NCI-H146 treated with DMSO at 0.1 percent for 48 hours (cell line): ENCODE data around the gene NBL1.
"Not testable (repeated sequence)": the region's sequence is repeated elsewhere in the genome, so short reads cannot be mapped to it uniquely, and the experiment has no call there.

Source experiments
- DNase-seq: peaks from one replicate; lab custom pipeline; 2025; ENCODE audit not compliant: unreplicated experiment; lab: John Stamatoyannopoulos, UW

NBL1 gene

GRCh38 chr1:19621274-19621950 is 22.7 kb upstream of the NBL1 start:
- no peak for DNase-seq

- DNase-seq, result no peak
Measured at GRCh38 chr1:19622204-19622603, 21.9 kb upstream of the NBL1 start.

DNA sequence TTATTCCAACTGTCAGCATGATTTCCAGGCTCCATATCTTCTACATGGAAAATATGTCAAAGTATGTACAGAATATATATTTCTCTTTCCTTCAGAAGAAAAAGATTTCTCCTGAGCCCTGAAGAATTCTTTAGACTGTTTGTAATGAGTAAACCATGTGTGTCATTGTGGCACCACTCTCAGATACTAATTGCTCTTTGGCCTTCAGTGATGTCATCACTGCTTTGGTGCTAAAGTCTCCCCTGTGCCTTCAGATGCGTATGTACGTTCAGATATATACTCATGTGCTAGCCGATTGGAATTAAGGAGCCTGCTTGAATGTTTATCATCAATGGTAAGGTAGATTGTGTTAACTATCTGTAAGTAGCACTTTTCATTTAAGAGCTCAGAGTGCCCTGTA is 20.6 kb upstream of the NBL1 start:
- no peak for DNase-seq

GRCh38 chr1:19625291-19625937 is 18.7 kb upstream of the NBL1 start:
- DNase-seq, result no peak

DNA sequence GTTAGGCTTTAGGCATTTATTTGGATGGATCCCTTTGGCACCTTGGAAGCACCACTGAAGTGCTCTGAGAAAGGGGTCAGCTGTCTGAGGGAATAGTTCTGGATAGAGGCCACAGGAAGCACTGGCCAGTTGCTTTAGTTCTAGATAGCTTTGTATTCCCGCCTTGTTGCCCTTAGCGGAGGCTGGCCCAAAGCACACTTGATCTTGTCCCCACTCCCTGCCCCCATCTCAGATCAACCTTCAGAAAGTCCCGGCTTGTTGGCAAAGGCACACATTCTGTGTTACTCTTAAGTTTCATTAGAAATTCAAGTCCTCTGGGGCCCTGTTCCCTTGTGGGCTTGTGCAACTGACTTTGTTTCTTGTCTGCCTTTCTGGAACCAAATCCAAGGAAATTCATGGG is 15.2 kb upstream of the NBL1 start:
- DNase-seq, result no peak

DNA sequence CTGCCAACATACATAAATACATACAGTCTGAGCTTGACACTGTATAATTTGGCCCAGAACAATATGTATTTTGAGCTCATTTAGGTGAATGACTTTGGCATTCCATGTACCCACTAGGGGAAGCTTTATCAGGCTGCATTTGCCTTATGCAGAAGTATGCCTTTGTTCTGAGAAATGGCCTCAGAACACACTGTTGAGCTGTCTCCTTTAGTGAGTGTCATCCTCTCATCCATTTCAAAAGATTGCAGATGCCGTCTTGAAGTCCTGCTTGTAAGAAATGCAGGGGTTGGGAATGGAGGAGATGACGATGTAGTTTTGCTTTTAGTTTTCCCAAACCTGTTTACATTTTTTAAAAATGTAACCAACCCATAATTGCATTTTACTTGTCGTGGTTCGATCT is 14.8 kb upstream of the NBL1 start:
- DNase-seq, result no peak

GRCh38 chr1:19630192-19630591 is 13.9 kb upstream of the NBL1 start:
- not testable (repeated sequence) for DNase-seq

DNA sequence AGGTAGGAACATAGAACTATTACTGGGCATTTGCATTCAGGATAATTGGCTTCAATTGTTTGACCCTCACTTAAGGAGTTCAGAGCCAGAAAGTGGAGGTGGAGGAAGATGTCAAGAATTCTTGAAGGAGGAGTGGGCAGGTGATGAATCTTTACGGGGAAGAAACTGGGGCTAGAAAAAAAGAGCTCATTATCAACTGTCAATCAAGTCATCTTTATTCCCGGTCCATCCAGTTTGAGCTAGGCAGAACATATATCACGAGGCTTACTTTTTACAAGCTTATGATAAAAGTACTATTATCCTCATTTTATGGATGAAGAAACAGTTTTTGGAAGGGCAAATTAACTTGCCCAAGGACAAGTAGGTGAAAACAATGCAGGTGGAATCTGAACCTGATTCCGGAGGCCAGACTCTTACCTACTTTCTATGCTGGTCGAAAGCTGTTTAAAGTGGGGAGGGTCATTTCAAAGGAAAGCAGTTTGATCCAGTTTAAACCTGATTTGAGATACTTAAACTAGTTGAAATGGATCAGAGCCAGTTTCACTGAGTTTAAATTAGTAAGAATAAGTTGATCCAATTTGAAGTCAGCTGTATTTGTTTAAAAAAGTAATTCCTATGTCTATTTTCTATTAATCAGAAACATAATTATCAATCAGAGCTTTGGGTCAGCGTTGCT is 13.3 kb upstream of the NBL1 start:
- no peak for DNase-seq

GRCh38 chr1:19632211-19632610 is 11.9 kb upstream of the NBL1 start:
- DNase-seq, result no peak

DNA sequence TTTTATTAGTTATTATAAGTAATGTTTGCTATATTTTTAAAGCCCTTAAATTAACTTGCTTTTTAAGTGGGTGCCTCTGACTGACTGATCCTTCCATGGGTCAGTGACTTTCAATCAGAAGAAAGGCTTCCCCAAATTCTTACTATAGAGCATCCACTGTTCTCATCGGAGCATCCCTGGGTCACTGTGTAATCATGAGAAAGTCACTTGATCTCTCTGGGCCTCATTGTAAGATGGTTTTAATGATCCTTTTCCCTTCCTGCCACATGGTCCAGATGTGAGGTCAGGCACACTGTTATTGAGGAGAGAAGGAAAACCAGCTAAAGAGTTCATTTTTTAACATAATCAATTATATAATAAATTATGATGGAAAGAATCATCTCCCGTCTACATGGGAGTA is 11.0 kb upstream of the NBL1 start:
- no peak for DNase-seq

DNA sequence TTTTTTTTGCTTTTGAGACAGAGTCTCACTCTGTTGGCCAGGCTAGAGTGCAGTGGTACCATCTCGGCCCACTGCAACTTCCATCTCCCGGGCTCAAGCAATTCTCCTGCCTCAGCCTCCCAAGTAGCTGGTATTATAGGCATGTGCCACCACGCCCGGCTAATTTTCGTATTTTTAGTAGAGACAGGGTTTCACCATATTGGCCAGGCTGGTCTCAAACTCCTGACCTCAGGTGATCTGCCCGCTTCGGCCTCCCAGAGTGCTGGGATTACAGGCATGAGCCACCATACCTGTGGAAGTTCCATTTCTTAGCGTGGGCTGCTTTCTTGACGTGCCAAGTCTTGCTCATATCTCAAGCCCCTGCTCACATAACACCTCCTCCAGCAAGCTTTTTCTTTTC is 9.0 kb upstream of the NBL1 start:
- not testable (repeated sequence) for DNase-seq

DNA sequence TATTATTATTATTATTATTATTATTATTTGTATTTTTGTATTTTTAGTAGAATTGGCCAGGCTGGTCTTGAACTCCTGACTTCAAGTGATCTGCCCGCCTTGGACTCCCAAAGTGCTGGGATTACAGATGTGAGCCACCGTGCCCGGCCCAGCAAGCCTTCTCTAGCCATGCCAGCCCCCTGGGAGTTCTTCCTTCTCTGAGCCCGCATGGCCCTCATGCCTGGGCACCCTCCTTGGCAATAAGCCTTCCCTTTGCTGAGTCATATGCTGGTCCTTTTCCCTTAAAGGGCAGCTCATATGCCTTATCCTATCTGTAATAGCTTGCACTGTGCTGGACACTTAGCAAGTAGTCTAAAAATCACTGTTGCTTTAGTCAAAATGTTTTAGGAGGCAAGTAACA is 8.5 kb upstream of the NBL1 start:
- no peak for DNase-seq

DNA sequence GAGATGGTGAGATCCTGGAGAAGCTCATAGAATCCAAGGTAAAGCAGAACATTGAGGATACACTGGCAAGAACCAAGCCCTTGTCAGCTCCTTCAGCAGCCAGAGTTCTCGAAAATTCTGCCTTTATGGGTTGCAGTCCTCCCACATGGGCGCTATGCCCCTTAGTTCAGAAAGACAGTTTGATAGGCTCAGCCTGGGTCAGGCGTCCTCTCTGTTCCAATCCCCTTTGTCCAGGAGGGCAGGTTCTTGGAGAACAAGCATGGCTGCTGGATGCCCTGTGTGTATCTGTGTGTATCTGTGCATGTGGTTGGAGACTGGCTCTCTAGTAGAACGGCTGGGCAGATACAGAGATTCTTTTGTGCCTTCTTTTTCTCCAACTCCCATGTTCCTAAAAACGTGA is 8.0 kb upstream of the NBL1 start:
- DNase-seq, result no peak

- not testable (repeated sequence) for DNase-seq
Measured at GRCh38 chr1:19636749-19637148, 7.4 kb upstream of the NBL1 start.

DNA sequence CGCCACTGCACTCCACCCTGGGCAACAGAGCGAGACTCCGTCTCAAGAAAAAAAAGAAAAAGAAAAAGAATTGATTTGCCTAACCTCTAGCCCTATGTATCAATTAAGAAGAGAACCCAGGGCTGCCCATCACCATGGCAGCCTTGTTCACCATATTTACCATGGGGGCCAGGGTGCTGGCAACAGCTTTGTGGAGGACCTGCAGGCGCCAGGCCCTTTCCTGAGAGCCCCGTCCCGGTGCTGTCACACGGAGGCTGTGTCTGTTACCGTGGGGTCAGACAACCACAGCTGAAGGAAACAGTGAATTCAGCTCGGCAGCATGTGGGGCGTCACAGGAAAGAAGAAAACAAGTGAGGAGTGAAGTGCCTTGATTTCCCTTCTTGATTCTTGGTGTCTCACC is 6.5 kb upstream of the NBL1 start:
- DNase-seq, result no peak

- DNase-seq, result not testable (repeated sequence)
Measured at GRCh38 chr1:19639228-19639627, 4.9 kb upstream of the NBL1 start.

GRCh38 chr1:19639999-19640362 is 4.1 kb upstream of the NBL1 start:
- no peak for DNase-seq

GRCh38 chr1:19640363-19641316 is 3.5 kb upstream of the NBL1 start:
- DNase-seq, result no peak

DNA sequence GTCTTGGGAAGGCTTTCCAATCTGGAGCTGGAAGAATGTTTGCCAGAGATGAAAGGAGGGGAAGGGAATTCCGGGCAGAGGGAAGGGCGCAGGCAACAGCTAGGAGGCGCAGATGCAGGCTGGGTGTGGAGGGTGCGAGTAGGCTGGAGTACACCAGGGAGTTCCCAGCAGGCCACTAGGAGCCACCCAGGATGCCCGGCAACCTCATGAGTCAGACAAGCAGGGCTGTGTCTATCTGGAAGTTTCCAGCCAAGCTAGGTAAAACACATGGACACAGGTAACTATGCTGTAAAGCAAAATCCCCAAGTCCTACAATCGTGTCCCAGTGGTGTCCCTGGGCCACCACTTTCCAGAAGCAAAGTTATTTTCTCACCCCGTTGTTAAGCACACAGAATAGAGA is 990 bp upstream of the NBL1 start:
- DNase-seq, result no peak

GRCh38 chr1:19644395-19644680 is 227 bp downstream of the NBL1 start:
- DNase-seq, result no peak

DNA sequence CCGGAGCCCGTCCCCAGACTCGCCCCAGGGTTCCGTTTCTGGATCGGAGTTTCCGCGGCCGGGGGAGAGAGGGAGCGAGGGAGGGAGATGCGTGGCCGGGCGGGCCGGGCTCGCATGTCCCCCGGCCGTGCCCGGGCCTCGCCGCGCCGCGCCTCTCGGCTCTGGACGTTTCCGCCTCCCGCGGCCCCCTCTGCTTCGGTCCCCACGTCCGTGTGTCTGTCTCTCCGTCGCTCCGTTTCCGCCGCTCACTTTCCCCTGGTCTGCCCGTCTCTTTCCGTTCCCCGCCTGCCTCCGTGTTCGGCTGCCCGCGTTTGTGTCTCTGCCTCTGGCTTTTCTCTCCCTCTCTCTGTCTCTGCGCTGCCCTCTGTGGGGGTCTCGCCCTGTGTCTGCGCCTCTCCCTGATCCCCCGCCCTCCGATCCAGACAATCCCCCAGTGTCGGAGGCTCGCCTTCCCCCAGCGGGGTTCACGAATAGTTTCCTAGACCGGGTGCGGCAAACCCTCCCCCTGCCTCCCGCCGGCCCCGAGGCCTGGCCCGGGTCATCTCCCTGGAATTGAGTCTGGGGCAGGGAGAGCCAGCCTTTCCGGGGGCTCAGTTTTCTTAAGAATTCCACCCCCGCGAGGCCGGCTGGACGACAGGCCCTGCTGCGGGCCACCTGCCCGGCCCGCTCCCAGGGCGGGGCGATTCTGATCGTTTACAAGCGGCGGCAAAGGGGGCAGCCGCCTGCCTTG is 735 bp downstream of the NBL1 start:
- DNase-seq, result no peak
